Erythroblast (primary cell): ENCODE measurements around the gene DNASE1L2.

Experiments used
- DNase-seq, 2 experiments: peaks; one replicate each; lab custom pipeline; 2025; lab: John Stamatoyannopoulos, UW
- GATA1 ChIP-seq: IDR thresholded peaks from 2 replicates; pipeline ENCODE4 v1.6.1; 2011; ENCODE audit warnings: low read depth, mild to moderate bottlenecking, control low read depth, low read length, moderate library complexity
- POLR2A ChIP-seq: IDR thresholded peaks from 2 replicates; pipeline ENCODE4 v1.6.1; 2011; ENCODE audit warnings: mild to moderate bottlenecking, low read length

Gene DNASE1L2

GRCh38 chr16:2223942-2224486 is 12.2 kb upstream of the DNASE1L2 start:
- TF ChIP-seq GATA1 (no peak), POLR2A (no peak)
- peak; percentile 66 to 71 for DNase-seq

- DNase-seq, result no peak
- TF ChIP-seq POLR2A (no peak), GATA1 (no peak)
Measured at GRCh38 chr16:2226245-2226793, 9.9 kb upstream of the DNASE1L2 start.

- no peak for DNase-seq
- TF ChIP-seq GATA1 (no peak), POLR2A (no peak)
Measured at GRCh38 chr16:2226918-2227317, 9.3 kb upstream of the DNASE1L2 start.

GRCh38 chr16:2228161-2228824 is 8.0 kb upstream of the DNASE1L2 start:
- no peak for DNase-seq
- TF ChIP-seq POLR2A (no peak), GATA1 (no peak)

GRCh38 chr16:2229091-2229490 is 7.2 kb upstream of the DNASE1L2 start:
- TF ChIP-seq POLR2A (no peak), GATA1 (no peak)
- no peak for DNase-seq

GRCh38 chr16:2229632-2230250 is 6.5 kb upstream of the DNASE1L2 start:
- DNase-seq, result no peak
- no peak for TF ChIP-seq POLR2A
- no peak for TF ChIP-seq GATA1

GRCh38 chr16:2230376-2230775 is 5.9 kb upstream of the DNASE1L2 start:
- DNase-seq, result no peak
- TF ChIP-seq POLR2A (no peak), GATA1 (no peak)

- no peak for DNase-seq
- TF ChIP-seq POLR2A, result no peak
- no peak for TF ChIP-seq GATA1
Measured at GRCh38 chr16:2231016-2231931, 5.0 kb upstream of the DNASE1L2 start.

GRCh38 chr16:2232094-2232990 is 3.9 kb upstream of the DNASE1L2 start:
- DNase-seq, result no peak
- TF ChIP-seq GATA1 (no peak), POLR2A (no peak)

GRCh38 chr16:2233046-2233775 is 3.0 kb upstream of the DNASE1L2 start:
- no peak for DNase-seq
- TF ChIP-seq GATA1 (no peak), POLR2A (no peak)

- DNase-seq, result no peak
- TF ChIP-seq POLR2A (no peak), GATA1 (no peak)
Measured at GRCh38 chr16:2233872-2234812, 2.1 kb upstream of the DNASE1L2 start.

- DNase-seq, result no peak
- TF ChIP-seq GATA1 (no peak), POLR2A (no peak)
Measured at GRCh38 chr16:2234813-2235170, 1.5 kb upstream of the DNASE1L2 start.
